AG04450 (cell line): ENCODE results near the gene ADCY5. TPM values are rescaled to one million over a fixed set of nuclear protein-coding genes. Genes with fewer than 3 reads are reported as not detected.

Experiments used
- CTCF ChIA-PET: fragments of 300-600, 350-600 bp; formaldehyde crosslinking; extraction: SDS; loops from one replicate; lab custom pipeline; 2022; ENCODE audit warnings: antibody characterized with exemption, inconsistent platforms; lab: Charles Lee
- POLR2A ChIA-PET: fragments of 350-600 bp; formaldehyde crosslinking; extraction: SDS; loops from one replicate; lab custom pipeline; 2021; ENCODE audit warnings: antibody characterized with exemption, inconsistent platforms; lab: Yijun Ruan, JAX
- DNase-seq: peaks from one replicate; pipeline ENCODE4 v3.0.0-alpha.2; 2011; ENCODE audit warnings: low read depth, low spot score
- H3K27ac ChIP-seq: one replicate; pipeline ENCODE4 v1.5.1; 2012; ENCODE audit warnings: low read depth, low read length, control low read depth
- H3K27me3 ChIP-seq: one replicate; pipeline ENCODE4 v1.6.0; 2012; ENCODE audit warnings: low read length; ENCODE audit not compliant: control insufficient read depth, insufficient read depth
- H3K4me3 ChIP-seq: 2 replicates; pipeline ENCODE4 v1.5.1; 2011; ENCODE audit warnings: mild to moderate bottlenecking, low read depth, low read length, control low read depth
- H3K9me3 ChIP-seq: 2 replicates; pipeline ENCODE4 v1.5.1; 2012; ENCODE audit warnings: low read length; ENCODE audit not compliant: control insufficient read depth, insufficient read depth
- polyA plus RNA-seq: library from polyadenylated mRNA; depleted of rRNA; stranded (reverse); fragments of >200 nt; gene quantifications from 2 replicates; pipeline ENCODE4 v1.2.3, GENCODE V29; 2011
- TF ChIP-seq, protein P1 (sequence below): IDR thresholded peaks from 2 replicates; pipeline ENCODE4 v1.5.1; 2011; ENCODE audit warnings: low read depth, low read length, control low read depth, inconsistent platforms

Gene ADCY5
- polyA plus RNA-seq, 1 experiment, result 0.20 TPM

DNA sequence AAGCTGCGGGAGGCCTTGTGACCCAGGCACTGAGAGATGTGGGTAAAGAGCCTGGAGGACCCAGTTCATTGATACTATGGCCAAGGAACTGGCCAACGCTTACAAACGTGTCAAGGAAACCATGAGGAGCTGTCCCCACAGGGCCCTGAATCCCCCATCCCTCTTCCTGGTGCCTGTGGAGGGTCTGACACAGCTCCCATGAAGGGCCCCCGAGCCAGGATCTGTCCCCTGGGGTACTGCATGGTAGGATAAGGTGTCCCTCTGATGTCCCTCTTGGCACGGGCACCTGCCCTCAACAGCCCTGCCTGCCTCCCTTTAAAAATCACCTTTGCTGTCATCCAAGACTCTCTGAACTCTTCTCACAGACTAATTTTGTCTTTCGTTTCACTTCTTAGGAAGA is 122.4 kb downstream of the ADCY5 start:
- CTCF ChIA-PET, result interaction anchor here (0.5 to 8.9 kb wide), 8 partner anchors 9 to 397 kb away, joined by 3 to 108 read pairs (median 4); no protein-coding TSS in a partner anchor
- H3K27me3 ChIP-seq, result peaks cover 53% of the 10 kb centered on the region
- POLR2A ChIA-PET, result no interaction called here

DNA sequence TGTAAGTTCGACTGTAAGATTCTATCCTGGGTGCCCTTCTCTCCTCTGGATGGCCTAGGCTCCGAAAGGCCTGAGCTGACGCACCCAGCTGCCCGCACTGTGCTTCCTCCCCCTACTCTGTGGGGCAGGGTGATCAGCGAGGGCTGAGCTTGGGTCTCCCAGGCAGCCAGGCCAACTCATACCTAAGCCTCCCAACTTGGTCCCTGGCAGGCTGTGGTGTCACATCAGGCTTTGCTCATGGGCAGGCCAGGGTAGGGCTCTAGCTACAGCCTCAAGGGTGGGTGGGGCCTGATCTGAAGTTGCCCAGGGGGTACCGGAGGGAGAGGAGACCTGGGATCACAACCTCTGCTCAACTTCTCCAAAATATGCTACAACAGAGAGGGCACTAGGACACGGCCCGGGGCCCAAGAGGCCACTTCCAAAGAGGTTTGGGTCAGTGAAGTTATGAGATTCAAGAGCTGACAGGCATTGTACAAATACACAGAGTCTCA is 123.1 kb downstream of the ADCY5 start:
- no peaks in the 10 kb centered on the region; the same call in 1 of the 2 replicates for H3K9me3 ChIP-seq
- ChIA-PET CTCF (interaction anchor here (1.1 to 8.9 kb wide), 6 partner anchors 10 to 236 kb away, joined by 3 to 108 read pairs (median 6); no protein-coding TSS in a partner anchor), POLR2A (no interaction called here)
- DNase-seq, result no peak
- TF ChIP-seq, protein P1, sequence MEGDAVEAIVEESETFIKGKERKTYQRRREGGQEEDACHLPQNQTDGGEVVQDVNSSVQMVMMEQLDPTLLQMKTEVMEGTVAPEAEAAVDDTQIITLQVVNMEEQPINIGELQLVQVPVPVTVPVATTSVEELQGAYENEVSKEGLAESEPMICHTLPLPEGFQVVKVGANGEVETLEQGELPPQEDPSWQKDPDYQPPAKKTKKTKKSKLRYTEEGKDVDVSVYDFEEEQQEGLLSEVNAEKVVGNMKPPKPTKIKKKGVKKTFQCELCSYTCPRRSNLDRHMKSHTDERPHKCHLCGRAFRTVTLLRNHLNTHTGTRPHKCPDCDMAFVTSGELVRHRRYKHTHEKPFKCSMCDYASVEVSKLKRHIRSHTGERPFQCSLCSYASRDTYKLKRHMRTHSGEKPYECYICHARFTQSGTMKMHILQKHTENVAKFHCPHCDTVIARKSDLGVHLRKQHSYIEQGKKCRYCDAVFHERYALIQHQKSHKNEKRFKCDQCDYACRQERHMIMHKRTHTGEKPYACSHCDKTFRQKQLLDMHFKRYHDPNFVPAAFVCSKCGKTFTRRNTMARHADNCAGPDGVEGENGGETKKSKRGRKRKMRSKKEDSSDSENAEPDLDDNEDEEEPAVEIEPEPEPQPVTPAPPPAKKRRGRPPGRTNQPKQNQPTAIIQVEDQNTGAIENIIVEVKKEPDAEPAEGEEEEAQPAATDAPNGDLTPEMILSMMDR, result no peak
- H3K27me3 ChIP-seq, result peaks cover 60% of the 10 kb centered on the region
- no peak overlapping the region for H3K4me3 ChIP-seq
- H3K27ac ChIP-seq, result no peak overlapping the region

More for the DNA sequence above, 122.4 kb downstream of the ADCY5 start:
- Histone ChIP-seq H3K27ac (no peak overlapping the region), H3K4me3 (no peak overlapping the region), H3K9me3 (no peaks in the 10 kb centered on the region; the same call in 1 of the 2 replicates)
- TF ChIP-seq, protein P1, result no peak
- no peak for DNase-seq

DNA sequence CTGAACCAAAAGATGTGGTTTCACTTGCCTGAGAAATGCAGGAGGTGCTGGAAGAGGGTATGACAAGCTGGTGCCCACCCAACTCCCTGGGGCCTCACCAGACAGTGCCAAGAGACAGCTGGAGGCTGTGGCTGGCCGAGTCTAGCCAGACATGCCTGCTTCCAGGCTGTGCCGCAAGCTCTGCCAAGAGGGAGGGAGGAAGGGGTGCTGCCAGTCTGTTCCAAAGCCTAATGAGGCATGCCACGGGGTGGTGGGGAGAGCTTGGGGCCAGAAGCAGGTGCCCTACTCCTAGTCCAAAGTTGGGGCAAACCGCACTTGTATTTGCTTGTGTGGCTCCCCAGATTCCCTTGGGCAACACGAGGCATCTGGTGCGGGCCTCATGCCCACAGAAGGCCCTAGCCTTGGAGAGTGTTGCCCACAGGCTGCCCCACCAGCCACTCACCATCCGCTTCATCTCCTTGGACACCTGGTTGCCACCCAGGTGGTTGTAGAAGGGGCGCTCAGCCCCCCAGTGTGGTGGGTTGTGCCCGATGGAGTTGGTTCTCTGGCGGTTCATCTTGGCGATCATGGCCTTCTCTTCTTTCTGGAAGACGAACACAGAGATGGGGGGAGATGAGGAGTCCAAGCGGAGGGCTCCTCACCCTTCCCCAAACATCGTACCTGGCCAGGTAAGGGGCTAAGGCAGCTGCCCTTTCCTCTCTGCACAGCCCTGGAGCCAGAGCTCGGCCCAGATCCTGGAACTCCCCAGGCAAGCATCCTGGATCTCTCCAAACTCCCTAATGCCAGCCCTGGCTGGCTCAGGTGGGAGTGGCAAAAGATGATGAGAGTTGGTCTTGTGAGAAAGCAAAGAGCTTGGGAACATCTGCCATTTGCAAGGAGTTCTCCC is 123.8 kb downstream of the ADCY5 start:
- Histone ChIP-seq H3K4me3 (no peak overlapping the region), H3K27ac (no peak overlapping the region), H3K27me3 (peaks cover 61% of the 10 kb centered on the region), H3K9me3 (no peaks in the 10 kb centered on the region; the same call in 1 of the 2 replicates)
- CTCF ChIA-PET, result interaction anchor here (1.3 to 8.9 kb wide), 3 partner anchors 164 to 234 kb away, joined by 3 to 108 read pairs (median 30); no protein-coding TSS in a partner anchor
- TF ChIP-seq, protein P1, result no peak
- POLR2A ChIA-PET, result interaction anchor here (0.6 kb wide), 1 partner anchor 18 kb away, joined by 3 read pairs; no protein-coding TSS in a partner anchor
- no peak for DNase-seq

DNA sequence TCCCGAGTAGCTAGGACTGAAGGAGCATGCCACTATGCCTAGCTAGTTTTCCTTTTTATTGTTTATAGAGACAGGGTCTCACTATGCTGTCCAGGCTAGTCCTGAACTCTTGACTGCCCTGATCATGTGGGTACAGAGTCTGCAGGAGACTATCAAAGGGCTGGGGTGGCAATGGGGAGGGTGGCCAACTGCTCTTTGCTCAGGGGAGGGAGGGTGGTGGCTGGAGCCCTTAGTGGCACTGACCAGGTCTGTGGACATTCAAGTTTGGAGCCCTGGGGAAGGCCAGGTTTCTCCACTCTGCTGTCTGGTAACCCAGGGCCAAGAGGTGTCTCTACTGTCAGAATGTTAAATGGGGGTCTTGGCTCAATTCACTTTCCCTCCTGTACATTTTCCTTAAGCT is 125.1 kb downstream of the ADCY5 start:
- TF ChIP-seq, protein P1, result no peak
- H3K27ac ChIP-seq, result no peak overlapping the region
- H3K27me3 ChIP-seq, result peaks cover 67% of the 10 kb centered on the region
- CTCF ChIA-PET, result interaction anchor here (0.6 to 1.4 kb wide), 5 partner anchors 9 to 1777 kb away, joined by 3 to 5 read pairs (median 3); no protein-coding TSS in a partner anchor
- H3K4me3 ChIP-seq, result no peak overlapping the region
- no peaks in the 10 kb centered on the region; the same call in 1 of the 2 replicates for H3K9me3 ChIP-seq
- DNase-seq, result no peak
- POLR2A ChIA-PET, result no interaction called here
